HepG2 (cell line): Measurements from ENCODE around the gene ST6GALNAC3. TPM values are rescaled to one million over a fixed set of nuclear protein-coding genes. Genes with fewer than 3 reads are reported as not detected.

Experiments used
- ATAC-seq: fragments of 200-7000 bp; cut with Tn5 transposase; 3 replicates; pipeline ENCODE4 v1.9.1; 2020; ENCODE audit warnings: mild to moderate bottlenecking, moderate library complexity
- BruUV-seq: library from RNA; stranded (reverse); fragments of 400-500 nt; replicated peaks from 2 replicates; lab custom pipeline; 2021; lab: Mats Ljungman, UMichigan
- CTCF ChIA-PET: fragments of 300-600 bp; formaldehyde crosslinking; extraction: SDS; loops from one replicate; lab custom pipeline; 2021; ENCODE audit warnings: low total read pairs, inconsistent platforms, low intra/inter-chr PET ratio; lab: Yijun Ruan, JAX
- POLR2A ChIA-PET: fragments of 350-600 bp; sonication (Branson Sonifier 250); formaldehyde crosslinking; loops from one replicate; lab custom pipeline; 2020; ENCODE audit warnings: antibody characterized with exemption, inconsistent platforms; lab: Yijun Ruan, JAX
- DNase-seq: peaks from one replicate; pipeline ENCODE4 v3.0.0-alpha.2; 2015; ENCODE audit warnings: low spot score
- FAIRE-seq: peaks from 3 replicates; lab custom pipeline; 2011; peaks lifted over from hg19 to GRCh38; lab: Jason Lieb, UNC
- H2AFZ ChIP-seq: one replicate; pipeline ENCODE4 v1.6.1; 2011; ENCODE audit warnings: low read length, inconsistent platforms
- H3K27ac ChIP-seq: fragments of 300-600 bp; 3 replicates; pipeline ENCODE4 v1.8.0; 2011; ENCODE audit warnings: mixed run types, mild to moderate bottlenecking, mixed read lengths, low read length, inconsistent platforms; ENCODE audit not compliant: insufficient read depth; ENCODE audit errors: extremely low read length
- H3K27me3 ChIP-seq, 2 experiments: fragments of 200-600 bp in 1 of 2; 2 replicates in 1 of 2; 3 replicates in 1 of 2; pipeline versions ENCODE4 v1.6.0 to v1.8.0; 2011; ENCODE audit warnings: low read length in 2 of 2, mild to moderate bottlenecking in 2 of 2, moderate library complexity in 2 of 2, inconsistent platforms in 1 of 2; ENCODE audit not compliant: insufficient read depth in 2 of 2, control insufficient read depth in 1 of 2
- H3K36me3 ChIP-seq, 2 experiments: fragments of 200-600 bp in 1 of 2; replicated peaks in 1 of 2; 2 replicates in 1 of 2; 3 replicates in 1 of 2; pipeline versions ENCODE4 v1.5.1 to v1.8.0; 2011; ENCODE audit warnings: low read length in 2 of 2, inconsistent platforms in 1 of 2; ENCODE audit not compliant: insufficient read depth in 2 of 2, control insufficient read depth in 1 of 2
- H3K4me1 ChIP-seq: 2 replicates; pipeline ENCODE4 v1.5.1; 2012; ENCODE audit warnings: low read length, inconsistent platforms; ENCODE audit not compliant: insufficient read depth
- H3K4me2 ChIP-seq: 2 replicates; pipeline ENCODE4 v1.6.0; 2011; ENCODE audit warnings: low read depth, low read length, inconsistent platforms
- H3K4me3 ChIP-seq, 3 experiments: fragments of 200-600 bp in 1 of 3; sonication (generic), shearing (Covaris generic) in 1 of 3; replicated peaks in 1 of 3; 2 replicates each; pipeline ENCODE4 v1.5.1; 2011 to 2016; ENCODE audit warnings: low read length in 3 of 3, inconsistent platforms in 2 of 3, low read depth in 2 of 3, mild to moderate bottlenecking in 2 of 3, control low read depth in 1 of 3, mixed read lengths in 1 of 3; ENCODE audit not compliant: insufficient read depth in 1 of 3
- H3K79me2 ChIP-seq: one replicate; pipeline ENCODE4 v1.6.1; 2011; ENCODE audit warnings: low read length, inconsistent platforms; ENCODE audit not compliant: insufficient read depth
- H3K9ac ChIP-seq: 2 replicates; pipeline ENCODE4 v1.6.0; 2011; ENCODE audit warnings: mild to moderate bottlenecking, low read depth, low read length, inconsistent platforms; ENCODE audit not compliant: insufficient read depth
- H3K9me3 ChIP-seq: 2 replicates; pipeline ENCODE4 v1.5.1; 2012; ENCODE audit warnings: mild to moderate bottlenecking, low read length
- H4K20me1 ChIP-seq: 2 replicates; pipeline ENCODE4 v1.6.0; 2011; ENCODE audit warnings: inconsistent platforms, mild to moderate bottlenecking, low read length, moderate library complexity; ENCODE audit not compliant: insufficient read depth
- ARHGAP35 ChIP-seq: sonication (generic); formaldehyde crosslinking; IDR thresholded peaks from 2 replicates; pipeline ENCODE4 v1.9.0; 2022; ENCODE audit warnings: mild to moderate bottlenecking, inconsistent platforms, moderate library complexity, missing genetic modification reagents, borderline replicate concordance
- HMG20A ChIP-seq: IDR thresholded peaks from 2 replicates; pipeline ENCODE4 v1.6.1; 2016; ENCODE audit warnings: borderline replicate concordance
- HNF4G ChIP-seq, 2 experiments: sonication (generic) in 1 of 2; formaldehyde crosslinking in 1 of 2; IDR thresholded peaks; 2 replicates each; pipeline versions ENCODE4 v1.4.0 to v1.6.1; 2011 to 2020; ENCODE audit warnings: borderline replicate concordance in 2 of 2, low read depth in 2 of 2, mild to moderate bottlenecking in 2 of 2, low read length in 1 of 2, missing genetic modification reagents in 1 of 2, moderate library complexity in 1 of 2
- HOXA9 ChIP-seq: sonication (generic); formaldehyde crosslinking; IDR thresholded peaks from 2 replicates; pipeline ENCODE4 v1.8.1; 2022; ENCODE audit warnings: missing genetic modification reagents, mild to moderate bottlenecking, moderate library complexity, borderline replicate concordance
- MIER2 ChIP-seq: IDR thresholded peaks from 2 replicates; pipeline ENCODE4 v1.6.1; 2016; ENCODE audit warnings: missing biosample characterization, missing genetic modification reagents
- MLXIP ChIP-seq: sonication (generic); formaldehyde crosslinking; IDR thresholded peaks from 2 replicates; pipeline ENCODE4 v1.9.0; 2021; ENCODE audit warnings: missing genetic modification reagents, borderline replicate concordance
- PLRG1 ChIP-seq: fragments of 450-650 bp; conservative IDR thresholded peaks from 2 replicates; pipeline ENCODE4 v1.6.1; 2016
- SAP130 ChIP-seq: IDR thresholded peaks from 2 replicates; pipeline ENCODE4 v1.6.1; 2016; ENCODE audit warnings: low read depth
- TRIM22 ChIP-seq: fragments of 450-650 bp; IDR thresholded peaks from 2 replicates; pipeline ENCODE4 v1.6.1; 2017
- ZBTB34 ChIP-seq: sonication (generic); formaldehyde crosslinking; IDR thresholded peaks from 2 replicates; pipeline ENCODE4 v1.8.0; 2022; ENCODE audit warnings: mild to moderate bottlenecking, missing genetic modification reagents
- ZNF280D ChIP-seq: sonication (generic); formaldehyde crosslinking; IDR thresholded peaks from 2 replicates; pipeline ENCODE4 v1.5.1; 2020; ENCODE audit warnings: mild to moderate bottlenecking, missing genetic modification reagents
- ZNF773 ChIP-seq: sonication (generic); formaldehyde crosslinking; IDR thresholded peaks from 2 replicates; pipeline ENCODE4 v1.4.0; 2020; ENCODE audit warnings: missing genetic modification reagents, borderline replicate concordance
- ZSCAN21 ChIP-seq: sonication (generic); formaldehyde crosslinking; IDR thresholded peaks from 2 replicates; pipeline ENCODE4 v1.8.0; 2022; ENCODE audit warnings: mild to moderate bottlenecking, missing genetic modification reagents, moderate library complexity, borderline replicate concordance
- WGBS: methylation state at CpG from one replicate; pipeline ENCODE4 v1.1.6; 2017; ENCODE audit warnings: low lambda C conversion rate; 5-methylcytosine and 5-hydroxymethylcytosine counted together
- in situ Hi-C: cut with HindIII; loops from 2 replicates; pipeline ENCODE4 v1.10.0; 2017; ENCODE audit warnings: low pct_unique_long_range_greater_than_20kb; ENCODE audit not compliant: extremely low pct_ligation_motif_present
- intact Hi-C: fragments of 100-400 bp; cut with micrococcal nuclease; formaldehyde crosslinking; loops from one replicate; pipeline ENCODE4 v1.10.0; 2022; ENCODE audit not compliant: unreplicated experiment
- polyA plus RNA-seq, 8 experiments: library from polyadenylated mRNA; depleted of rRNA in 3 of 8; stranded (reverse) in 7 of 8; unstranded in 1 of 8; fragments of >200 nt; fragmentation: Illumina TruSeq in 4 of 8; extraction: Trizol in 4 of 8; gene quantifications; 2 replicates each; pipeline versions ENCODE4 v1.2.1 to v1.2.3, GENCODE V29; 2011 to 2016; ENCODE audit warnings: low read depth in 4 of 8, missing spikeins in 1 of 8, mixed read lengths in 1 of 8; ENCODE audit not compliant: insufficient read depth in 1 of 8
- total RNA-seq, 5 experiments: library from RNA; depleted of rRNA; stranded (reverse); fragments of >200 nt; fragmentation: Illumina TruSeq; extraction: Trizol; gene quantifications; 2 replicates each; pipeline ENCODE4 v1.2.3, GENCODE V29; 2016; ENCODE audit warnings: low read depth in 1 of 5

ST6GALNAC3 gene
- total and polyA plus RNA-seq, 2 of the 13 experiments (the other 11 are each of a cell fraction or from before 2014, with no cell fraction given), result not detected

GRCh38 chr1:76668046-76668445, 593.5 kb downstream of the ST6GALNAC3 start:
- Histone ChIP-seq H4K20me1 (no peaks in the 10 kb centered on the region), H3K4me1 (no peaks in the 10 kb centered on the region), H3K9me3 (peaks cover 18% of the 10 kb centered on the region), H3K4me3 (no peak overlapping the region), H3K36me3 (no peaks in the 10 kb centered on the region), H3K79me2 (no peaks in the 10 kb centered on the region), H3K27me3 (no peaks in the 10 kb centered on the region), H3K27ac (no peak overlapping the region), H3K9ac (no peak overlapping the region), H3K4me2 (no peak overlapping the region; the same call in 1 of the 2 replicates), H2AFZ (no peak overlapping the region)
- WGBS, result 29% methylated on average over 5 of the region's 5 CpGs
- intact Hi-C loops, result no loop called here
- FAIRE-seq, result no peak
- ChIA-PET POLR2A (no interaction called here), CTCF (no interaction called here)
- TF ChIP-seq SAP130 (CRISPR knock-in tag), result no peak
- no peak for TF ChIP-seq HMG20A (CRISPR knock-in tag)
- no peak for TF ChIP-seq ZSCAN21 (CRISPR knock-in tag)
- no peak for TF ChIP-seq PLRG1
- no peak for TF ChIP-seq ARHGAP35 (CRISPR knock-in tag)
- no peak for TF ChIP-seq MLXIP (CRISPR knock-in tag)
- no peak for TF ChIP-seq HOXA9 (CRISPR knock-in tag)
- TF ChIP-seq TRIM22, result no peak
- no peak for TF ChIP-seq MIER2 (CRISPR knock-in tag)
- no peak for TF ChIP-seq HNF4G (IDR thresholded peaks at IDR 0.05; ENCODE audit: borderline replicate concordance, low read depth, low read length)
- TF ChIP-seq HNF4G (CRISPR knock-in tag; IDR thresholded peaks at IDR 0.05; ENCODE audit: borderline replicate concordance, low read depth), result no peak
- TF ChIP-seq ZNF280D, result no peak
- TF ChIP-seq ZNF773 (CRISPR knock-in tag), result no peak
- TF ChIP-seq ZBTB34 (CRISPR knock-in tag), result no peak
- in situ Hi-C loops, result no loop called here
- ATAC-seq, result no peak
- BruUV-seq, result no TSS peak
- no peak for DNase-seq
